HFFc6 (cell line): ENCODE results near the gene NFIX. TPM values are rescaled to one million over a fixed set of nuclear protein-coding genes. Genes with fewer than 3 reads are reported as not detected.

Experiments
- DNase-seq: peaks from one replicate; pipeline ENCODE4 v3.0.0-alpha.2; 2018
- H3K27ac Mint-ChIP-seq: 2 replicates; pipeline ENCODE4 v1.8.0; 2020; ENCODE audit warnings: mild to moderate bottlenecking, mixed read lengths
- H3K27me3 Mint-ChIP-seq: 2 replicates; pipeline ENCODE4 v1.8.0; 2021; ENCODE audit warnings: mild to moderate bottlenecking, moderate library complexity, mixed read lengths; ENCODE audit not compliant: insufficient read depth
- H3K36me3 Mint-ChIP-seq: 2 replicates; pipeline ENCODE4 v1.8.0; 2021; ENCODE audit warnings: low read depth, mixed read lengths
- H3K4me1 Mint-ChIP-seq: 2 replicates; pipeline ENCODE4 v1.8.0; 2020; ENCODE audit warnings: low read depth, mixed read lengths
- H3K4me3 Mint-ChIP-seq: 2 replicates; pipeline ENCODE4 v1.8.0; 2020; ENCODE audit warnings: mild to moderate bottlenecking, moderate library complexity, mixed read lengths
- H3K9me3 Mint-ChIP-seq: 2 replicates; pipeline ENCODE4 v1.8.0; 2020; ENCODE audit warnings: mild to moderate bottlenecking, mixed read lengths
- total RNA-seq, 6 experiments: library from RNA; stranded (reverse); fragmentation: NEBNext Ultra II Directional; extraction: Animal tissue kit (Norgen Biotek cat#: 25700); gene quantifications; 2 replicates in 1 of 6; 3 replicates in 5 of 6; pipeline ENCODE4 v1.2.3, GENCODE V29; 2021
- TF ChIP-seq, protein P1 (sequence below): fragments of 200-600 bp; sonication (generic); IDR thresholded peaks from 2 replicates; pipeline ENCODE4 v1.5.0; 2021; ENCODE audit warnings: antibody characterized with exemption, mild to moderate bottlenecking

NFIX gene
- total RNA-seq, 6 experiments from 2014 or later = 129 to 161 (median 142) TPM

DNA sequence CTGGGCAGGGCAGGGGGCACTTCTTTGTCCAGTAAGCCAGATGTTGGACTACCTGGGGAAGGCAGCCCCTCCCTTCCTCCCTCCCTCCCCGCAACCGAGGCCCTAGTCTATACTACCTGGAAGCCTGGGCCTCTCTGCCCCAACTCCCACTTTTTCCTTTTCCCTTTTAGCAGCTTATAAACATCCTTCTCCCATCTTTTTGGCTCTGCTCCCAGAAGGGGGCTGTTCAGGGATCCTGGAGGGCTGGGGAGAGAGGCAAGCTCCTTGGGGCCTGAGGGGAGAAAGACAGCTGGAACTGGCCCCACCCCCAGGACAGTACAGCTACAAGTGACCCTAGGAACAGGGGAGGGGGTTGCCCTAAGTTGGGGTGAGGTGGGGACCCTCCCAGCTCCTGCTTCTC lies 62.5 kb downstream of the NFIX start:
- no peak for DNase-seq
- H3K9me3 Mint-ChIP-seq = no peaks in the 10 kb centered on the region
- no peaks in the 10 kb centered on the region for H3K36me3 Mint-ChIP-seq
- H3K27ac Mint-ChIP-seq = no peak overlapping the region; the same call in 1 of the 2 replicates
- TF ChIP-seq, protein P1, sequence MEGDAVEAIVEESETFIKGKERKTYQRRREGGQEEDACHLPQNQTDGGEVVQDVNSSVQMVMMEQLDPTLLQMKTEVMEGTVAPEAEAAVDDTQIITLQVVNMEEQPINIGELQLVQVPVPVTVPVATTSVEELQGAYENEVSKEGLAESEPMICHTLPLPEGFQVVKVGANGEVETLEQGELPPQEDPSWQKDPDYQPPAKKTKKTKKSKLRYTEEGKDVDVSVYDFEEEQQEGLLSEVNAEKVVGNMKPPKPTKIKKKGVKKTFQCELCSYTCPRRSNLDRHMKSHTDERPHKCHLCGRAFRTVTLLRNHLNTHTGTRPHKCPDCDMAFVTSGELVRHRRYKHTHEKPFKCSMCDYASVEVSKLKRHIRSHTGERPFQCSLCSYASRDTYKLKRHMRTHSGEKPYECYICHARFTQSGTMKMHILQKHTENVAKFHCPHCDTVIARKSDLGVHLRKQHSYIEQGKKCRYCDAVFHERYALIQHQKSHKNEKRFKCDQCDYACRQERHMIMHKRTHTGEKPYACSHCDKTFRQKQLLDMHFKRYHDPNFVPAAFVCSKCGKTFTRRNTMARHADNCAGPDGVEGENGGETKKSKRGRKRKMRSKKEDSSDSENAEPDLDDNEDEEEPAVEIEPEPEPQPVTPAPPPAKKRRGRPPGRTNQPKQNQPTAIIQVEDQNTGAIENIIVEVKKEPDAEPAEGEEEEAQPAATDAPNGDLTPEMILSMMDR = no peak
- peaks cover 2% of the 10 kb centered on the region for H3K27me3 Mint-ChIP-seq
- no peak overlapping the region for H3K4me3 Mint-ChIP-seq
- H3K4me1 Mint-ChIP-seq = peaks cover 84% of the 10 kb centered on the region

DNA sequence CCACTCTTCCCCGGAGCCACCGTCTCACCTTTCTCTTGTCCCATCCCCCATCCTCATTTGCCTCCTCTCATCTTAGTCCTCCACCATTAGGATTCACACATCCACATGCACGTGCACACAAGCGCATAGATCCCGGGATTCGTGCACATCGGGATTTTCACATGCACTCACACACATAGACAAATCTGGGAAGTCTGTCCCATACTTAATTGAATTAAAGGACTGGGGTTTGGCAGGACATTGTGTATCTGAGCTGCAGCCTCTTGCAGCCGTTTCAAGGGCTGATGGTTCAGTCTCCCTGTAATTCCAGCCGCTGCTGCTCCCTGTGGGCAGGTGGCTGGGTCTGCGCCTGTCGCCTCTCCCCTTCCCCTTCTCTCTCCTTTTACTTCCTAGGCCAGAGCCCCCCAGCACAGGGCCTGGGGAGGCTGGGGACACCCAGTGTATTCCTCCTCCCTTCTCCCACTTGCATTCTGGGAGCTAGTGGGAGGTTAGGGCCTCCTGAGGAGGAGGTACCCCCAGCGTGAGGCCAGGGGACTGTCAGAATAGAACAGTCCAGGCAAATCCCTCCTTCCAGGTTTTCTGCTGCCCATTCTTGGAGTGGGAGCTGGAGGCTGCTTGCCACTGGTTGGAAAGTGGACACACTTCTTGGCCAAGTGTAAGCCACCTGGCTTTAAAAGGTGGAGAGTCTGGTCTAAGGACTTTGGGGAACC lies 63.8 kb downstream of the NFIX start:
- Mint-ChIP-seq H3K36me3 (no peaks in the 10 kb centered on the region), H3K27ac (peak overlapping the region; percentile 53; the same call in 1 of the 2 replicates), H3K4me3 (no peak overlapping the region), H3K4me1 (peaks cover 82% of the 10 kb centered on the region), H3K9me3 (no peaks in the 10 kb centered on the region), H3K27me3 (peaks cover 2% of the 10 kb centered on the region; the same call in 1 of the 2 replicates)
- TF ChIP-seq, protein P1 = no peak; the same call in 1 of the 2 replicates
- DNase-seq = no peak

DNA sequence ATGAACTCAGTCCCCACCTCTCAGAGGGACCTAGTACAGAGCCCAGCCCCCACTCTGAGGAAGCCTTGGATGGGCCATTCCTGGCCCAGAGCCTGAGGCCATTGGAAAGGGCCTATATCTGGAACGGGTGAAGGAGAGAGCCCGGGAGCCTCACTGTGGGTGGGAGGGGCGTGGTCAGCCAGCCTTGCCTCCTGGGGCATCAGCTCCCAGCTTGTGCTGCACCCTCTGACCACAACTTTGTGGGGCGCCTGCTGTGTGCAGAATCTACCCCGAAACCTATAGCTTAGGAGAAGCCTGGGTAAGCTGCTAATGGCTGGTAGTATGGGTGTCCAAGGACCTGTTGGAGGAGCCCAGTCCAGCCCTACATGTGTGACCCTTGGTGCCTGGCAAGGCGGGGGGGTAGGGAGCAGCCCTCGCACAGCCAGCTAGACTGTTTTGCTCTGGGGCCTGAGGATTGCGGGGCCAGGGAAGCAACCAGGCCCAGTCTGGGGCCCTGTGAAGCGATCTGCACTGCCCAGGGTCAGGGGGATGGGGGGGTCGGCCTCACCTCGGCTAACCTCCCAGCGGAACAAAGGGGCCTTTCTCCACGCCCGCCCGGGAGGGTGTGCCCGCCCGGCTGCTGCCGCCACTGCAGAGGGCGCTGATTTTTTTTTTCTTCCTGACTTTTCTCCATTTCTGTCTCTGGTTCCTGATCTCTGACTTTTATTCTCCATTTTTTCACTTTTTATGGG lies 65.1 kb downstream of the NFIX start:
- Mint-ChIP-seq H3K9me3 (no peaks in the 10 kb centered on the region), H3K4me3 (peak overlapping the region; percentile 74), H3K4me1 (peaks cover 71% of the 10 kb centered on the region), H3K36me3 (no peaks in the 10 kb centered on the region), H3K27me3 (peaks cover 2% of the 10 kb centered on the region; the same call in 1 of the 2 replicates), H3K27ac (peak overlapping the region; percentile 83)
- peak; percentile 33 for DNase-seq
- TF ChIP-seq, protein P1 = no peak

DNA sequence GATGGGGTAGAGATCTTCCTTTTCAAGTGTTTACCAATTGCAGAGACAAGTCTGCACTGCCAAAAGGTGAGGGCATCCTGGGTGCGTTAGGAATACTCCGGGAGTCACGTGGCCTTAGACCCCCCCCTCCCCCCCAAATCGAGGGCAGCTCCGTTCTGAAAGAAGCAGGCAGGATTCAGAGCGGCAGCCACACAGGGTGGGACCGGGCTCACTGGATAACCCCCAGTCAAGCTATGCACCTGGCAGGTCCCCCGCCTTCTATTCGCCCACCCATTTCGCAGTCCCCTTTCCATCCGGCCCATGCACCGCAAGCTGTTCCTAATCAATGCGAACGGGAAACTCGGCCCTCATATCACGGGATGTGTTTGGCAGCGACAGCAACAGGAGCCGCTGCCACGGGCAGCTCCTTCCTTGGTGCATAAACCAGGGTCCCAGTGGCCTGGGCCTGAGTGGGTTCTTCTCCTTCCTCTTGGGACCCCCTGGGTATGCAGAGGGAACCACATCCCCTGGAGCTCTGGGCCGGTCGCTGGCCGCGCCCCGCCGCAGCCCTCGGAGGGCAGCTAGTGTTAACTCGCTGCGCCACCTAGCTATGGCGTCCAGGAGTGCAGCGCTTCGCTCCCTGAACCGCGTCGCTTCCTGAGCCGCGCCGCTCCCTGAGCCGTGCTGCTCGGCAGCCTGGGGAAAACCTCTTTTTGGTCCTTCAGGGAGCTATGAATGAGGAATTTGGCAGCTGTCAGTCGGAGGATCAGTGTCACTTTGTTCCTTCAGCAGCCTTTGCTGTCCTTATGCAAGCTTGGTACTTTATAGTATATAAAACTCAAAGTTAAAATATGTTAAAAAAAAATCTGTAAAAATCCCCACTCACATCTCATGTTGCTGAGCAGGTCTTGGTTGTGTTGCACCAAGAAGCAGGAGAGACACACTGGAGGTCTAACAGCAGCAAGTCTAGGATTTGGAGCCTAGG lies 66.0 kb downstream of the NFIX start:
- peak; percentile 48 for DNase-seq
- Mint-ChIP-seq H3K36me3 (no peaks in the 10 kb centered on the region), H3K27ac (peak overlapping the region; percentile 83), H3K4me3 (peak overlapping the region; percentile 74), H3K4me1 (peaks cover 62% of the 10 kb centered on the region), H3K27me3 (peaks cover 3% of the 10 kb centered on the region; the same call in 1 of the 2 replicates), H3K9me3 (no peaks in the 10 kb centered on the region)
- TF ChIP-seq, protein P1 = peak; percentile 97

DNA sequence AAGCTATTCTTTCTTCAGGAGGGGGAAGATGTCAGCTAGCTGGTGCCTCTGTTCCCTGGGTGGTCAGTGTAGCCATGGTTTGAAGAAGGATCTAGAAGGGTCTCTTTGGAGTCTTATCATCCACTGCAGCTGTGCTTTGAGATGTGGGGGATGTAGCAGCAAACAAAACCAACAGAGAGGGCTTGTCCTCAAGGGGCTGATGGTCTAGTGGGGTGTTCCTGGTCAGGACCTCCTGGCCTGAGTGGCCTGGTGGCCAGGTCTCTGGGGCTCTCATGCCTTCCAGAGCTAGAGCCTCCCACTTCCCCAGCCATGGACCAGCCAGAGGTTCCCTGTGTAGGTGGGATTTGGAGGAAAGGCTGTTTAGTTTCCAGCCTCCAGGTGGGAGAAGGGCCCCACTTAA lies 67.0 kb downstream of the NFIX start:
- Mint-ChIP-seq H3K27me3 (peaks cover 3% of the 10 kb centered on the region; the same call in 1 of the 2 replicates), H3K36me3 (no peaks in the 10 kb centered on the region), H3K4me1 (peaks cover 52% of the 10 kb centered on the region), H3K9me3 (no peaks in the 10 kb centered on the region), H3K4me3 (no peak overlapping the region), H3K27ac (no peak overlapping the region)
- TF ChIP-seq, protein P1 = no peak
- DNase-seq = no peak
